Fibroblast of lung (primary cell): ENCODE results near the gene TBC1D5. TPM values are rescaled to one million over a fixed set of nuclear protein-coding genes. Genes with fewer than 3 reads are reported as not detected.

Source experiments
- DNase-seq, 2 donors: peaks; one replicate each; pipeline versions ENCODE4 v3.0.0 to v3.0.0-alpha.2; 2010; ENCODE audit warnings: low read depth in 2 of 2
- H2AFZ ChIP-seq: 2 replicates; pipeline ENCODE4 v1.5.1; 2012; ENCODE audit warnings: low read length, control low read depth, inconsistent platforms
- H3K27ac ChIP-seq: 2 replicates; pipeline ENCODE4 v1.5.1; 2011; ENCODE audit warnings: low read length, control low read depth; ENCODE audit not compliant: insufficient read depth
- H3K27me3 ChIP-seq: 2 replicates; pipeline ENCODE4 v1.5.1; 2011; ENCODE audit warnings: mild to moderate bottlenecking, low read length; ENCODE audit not compliant: control insufficient read depth, insufficient read depth
- H3K36me3 ChIP-seq: 2 replicates; pipeline ENCODE4 v1.5.1; 2011; ENCODE audit warnings: low read length; ENCODE audit not compliant: control insufficient read depth, insufficient read depth
- H3K4me1 ChIP-seq: 2 replicates; pipeline ENCODE4 v1.5.1; 2011; ENCODE audit warnings: low read length; ENCODE audit not compliant: control insufficient read depth, insufficient read depth; ENCODE audit errors: extremely low read depth
- H3K4me2 ChIP-seq: 2 replicates; pipeline ENCODE4 v1.5.1; 2011; ENCODE audit warnings: low read length, control low read depth; ENCODE audit not compliant: insufficient read depth; ENCODE audit errors: extremely low read depth
- H3K4me3 ChIP-seq, 4 experiments: fragments of 200-600 bp in 1 of 4; sonication (generic) in 1 of 4; replicated peaks in 1 of 4; 2 replicates each; pipeline ENCODE4 v1.5.1; 2011 to 2016; ENCODE audit warnings: low read length in 4 of 4, low read depth in 3 of 4, mild to moderate bottlenecking in 3 of 4, control low read depth in 2 of 4, inconsistent platforms in 1 of 4, mixed read lengths in 1 of 4; ENCODE audit not compliant: insufficient read depth in 1 of 4; ENCODE audit errors: control extremely low read depth in 1 of 4
- H3K79me2 ChIP-seq: 2 replicates; pipeline ENCODE4 v1.5.1; 2012; ENCODE audit warnings: mild to moderate bottlenecking, low read length, inconsistent platforms; ENCODE audit not compliant: control insufficient read depth, insufficient read depth
- H3K9ac ChIP-seq: 2 replicates; pipeline ENCODE4 v1.5.1; 2011; ENCODE audit warnings: mild to moderate bottlenecking, low read length, control low read depth; ENCODE audit not compliant: insufficient read depth
- H3K9me3 ChIP-seq: 2 replicates; pipeline ENCODE4 v1.5.1; 2012; ENCODE audit warnings: low read depth, low read length; ENCODE audit not compliant: control insufficient read depth, insufficient read depth
- H4K20me1 ChIP-seq: 2 replicates; pipeline ENCODE4 v1.5.1; 2011; ENCODE audit warnings: low read length; ENCODE audit not compliant: control insufficient read depth, insufficient read depth; ENCODE audit errors: extremely low read depth
- CTCF ChIP-seq, 2 donors: IDR thresholded peaks in 1 of 2; conservative IDR thresholded peaks in 1 of 2; 1 replicate in 1 of 2; 2 replicates in 1 of 2; pipeline ENCODE4 v1.5.1; 2011 to 2012; ENCODE audit warnings: low read length in 2 of 2, control low read depth in 1 of 2, inconsistent platforms in 1 of 2, low read depth in 1 of 2, mild to moderate bottlenecking in 1 of 2
- EZH2 ChIP-seq: IDR thresholded peaks from 2 replicates; pipeline ENCODE4 v1.5.1; 2012; ENCODE audit warnings: low read length, control low read depth, mild to moderate bottlenecking; ENCODE audit errors: missing control alignments
- polyA plus RNA-seq, 2 donors: library from polyadenylated mRNA; depleted of rRNA in 1 of 2; stranded (reverse) in 1 of 2; unstranded in 1 of 2; fragments of >200 nt; gene quantifications; 2 replicates each; pipeline ENCODE4 v1.2.1, GENCODE V29; 2011 to 2012; ENCODE audit warnings: missing spikeins in 1 of 2
- total RNA-seq: library from RNA; depleted of rRNA; stranded (reverse); fragments of >200 nt; gene quantifications from 2 replicates; pipeline ENCODE4 v1.2.1, GENCODE V29; 2014

TBC1D5 gene
- total and polyA plus RNA-seq, 2 donors (not counting 1 experiment from before 2014, with no cell fraction given) = 43.6 to 129 TPM

- H3K9me3 ChIP-seq = no peaks in the 10 kb centered on the region
- no peaks in the 10 kb centered on the region for H4K20me1 ChIP-seq
- H3K4me1 ChIP-seq = peaks cover 3% of the 10 kb centered on the region
- H3K4me3 ChIP-seq = no peak overlapping the region
- TF ChIP-seq EZH2 (no peak), CTCF (conservative IDR thresholded peaks at IDR 0.05 in 1 of 2, IDR thresholded peaks at IDR 0.05 in 1 of 2; ENCODE audit: low read depth in 1 of 2, low read length in 2 of 2) (no peak)
- H3K79me2 ChIP-seq = no peaks in the 10 kb centered on the region
- H3K27me3 ChIP-seq = no peaks in the 10 kb centered on the region
- no peak overlapping the region for H3K9ac ChIP-seq
- H2AFZ ChIP-seq = no peak overlapping the region
- DNase-seq = peak in 1 of 2 donors; percentile 27
- no peak overlapping the region for H3K4me2 ChIP-seq
- no peaks in the 10 kb centered on the region for H3K36me3 ChIP-seq
- H3K27ac ChIP-seq = no peak overlapping the region
These were observed 310.2 kb downstream of the TBC1D5 start for GRCh38 chr3:17432236-17432635.

- peak in 1 of 2 donors; percentile 14 for DNase-seq
- no peak overlapping the region for H3K9ac ChIP-seq
- no peaks in the 10 kb centered on the region for H3K79me2 ChIP-seq
- H3K4me2 ChIP-seq = no peak overlapping the region
- no peaks in the 10 kb centered on the region for H3K9me3 ChIP-seq
- H3K36me3 ChIP-seq = no peaks in the 10 kb centered on the region
- H2AFZ ChIP-seq = no peak overlapping the region
- H3K4me3 ChIP-seq = no peak overlapping the region
- no peaks in the 10 kb centered on the region for H4K20me1 ChIP-seq
- H3K27me3 ChIP-seq = no peaks in the 10 kb centered on the region
- H3K4me1 ChIP-seq = peaks cover 3% of the 10 kb centered on the region
- TF ChIP-seq EZH2 (no peak), CTCF (conservative IDR thresholded peaks at IDR 0.05 in 1 of 2, IDR thresholded peaks at IDR 0.05 in 1 of 2; ENCODE audit: low read depth in 1 of 2, low read length in 2 of 2) (no peak)
- H3K27ac ChIP-seq = no peak overlapping the region
These were observed 310.9 kb downstream of the TBC1D5 start for GRCh38 chr3:17431484-17432045.

GRCh38 chr3:17431004-17431403, 311.4 kb downstream of the TBC1D5 start:
- no peak overlapping the region for H3K4me2 ChIP-seq
- no peaks in the 10 kb centered on the region for H4K20me1 ChIP-seq
- peak; percentile 33 to 67 for DNase-seq
- no peak overlapping the region for H3K27ac ChIP-seq
- no peak overlapping the region for H3K4me3 ChIP-seq
- H3K9me3 ChIP-seq = no peaks in the 10 kb centered on the region
- TF ChIP-seq EZH2 (no peak), CTCF (conservative IDR thresholded peaks at IDR 0.05 in 1 of 2, IDR thresholded peaks at IDR 0.05 in 1 of 2; ENCODE audit: low read depth in 1 of 2, low read length in 2 of 2) (peak in 1 of 2 donors; percentile 45)
- peaks cover 3% of the 10 kb centered on the region for H3K4me1 ChIP-seq
- no peak overlapping the region for H3K9ac ChIP-seq
- no peaks in the 10 kb centered on the region for H3K27me3 ChIP-seq
- H3K36me3 ChIP-seq = no peaks in the 10 kb centered on the region
- no peak overlapping the region for H2AFZ ChIP-seq
- no peaks in the 10 kb centered on the region for H3K79me2 ChIP-seq
